Measurements from ENCODE around the gene KCNS1.

DNA sequence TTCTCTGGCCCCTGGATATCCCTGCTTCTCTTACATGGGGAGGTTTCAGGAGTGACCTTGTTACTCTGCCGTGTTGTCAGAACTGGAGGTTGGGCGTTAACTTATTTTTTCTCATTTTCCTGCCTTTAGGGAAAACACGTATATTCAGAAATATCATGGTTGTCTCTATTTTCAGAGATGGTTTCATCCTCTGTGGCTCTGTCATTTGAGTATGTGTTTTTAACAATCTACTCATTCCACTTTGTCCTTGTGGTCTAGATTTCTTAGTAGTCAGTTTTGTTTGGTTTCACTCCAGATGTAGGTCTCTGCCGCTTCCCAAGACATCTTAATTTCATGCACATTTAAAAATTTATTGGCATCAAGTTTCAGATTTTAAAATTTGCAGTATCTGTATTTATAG lies 45.9 kb downstream of the KCNS1 start:
- TF ChIP-seq, protein P1, sequence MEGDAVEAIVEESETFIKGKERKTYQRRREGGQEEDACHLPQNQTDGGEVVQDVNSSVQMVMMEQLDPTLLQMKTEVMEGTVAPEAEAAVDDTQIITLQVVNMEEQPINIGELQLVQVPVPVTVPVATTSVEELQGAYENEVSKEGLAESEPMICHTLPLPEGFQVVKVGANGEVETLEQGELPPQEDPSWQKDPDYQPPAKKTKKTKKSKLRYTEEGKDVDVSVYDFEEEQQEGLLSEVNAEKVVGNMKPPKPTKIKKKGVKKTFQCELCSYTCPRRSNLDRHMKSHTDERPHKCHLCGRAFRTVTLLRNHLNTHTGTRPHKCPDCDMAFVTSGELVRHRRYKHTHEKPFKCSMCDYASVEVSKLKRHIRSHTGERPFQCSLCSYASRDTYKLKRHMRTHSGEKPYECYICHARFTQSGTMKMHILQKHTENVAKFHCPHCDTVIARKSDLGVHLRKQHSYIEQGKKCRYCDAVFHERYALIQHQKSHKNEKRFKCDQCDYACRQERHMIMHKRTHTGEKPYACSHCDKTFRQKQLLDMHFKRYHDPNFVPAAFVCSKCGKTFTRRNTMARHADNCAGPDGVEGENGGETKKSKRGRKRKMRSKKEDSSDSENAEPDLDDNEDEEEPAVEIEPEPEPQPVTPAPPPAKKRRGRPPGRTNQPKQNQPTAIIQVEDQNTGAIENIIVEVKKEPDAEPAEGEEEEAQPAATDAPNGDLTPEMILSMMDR (conservative IDR thresholded peaks at IDR 0.05; ENCODE audit: low read depth in 2 of 2) = no peak
- TF ChIP-seq EZH2 (IDR thresholded peaks at IDR 0.05; ENCODE audit: low read depth, unreplicated experiment) (no peak), EZH2phosphoT487 (IDR thresholded peaks at IDR 0.05; ENCODE audit: unreplicated experiment) (no peak), POLR2AphosphoS5 (IDR thresholded peaks at IDR 0.05; ENCODE audit: low read depth) (no peak), NANOG (IDR thresholded peaks at IDR 0.05; ENCODE audit: borderline replicate concordance) (no peak), ZNF331 (CRISPR knock-in tag; IDR thresholded peaks at IDR 0.05; ENCODE audit: low read depth) (no peak), JUNB (IDR thresholded peaks at IDR 0.05; ENCODE audit: unreplicated experiment) (no peak), CREB1 (CRISPR knock-in tag; IDR thresholded peaks at IDR 0.05; ENCODE audit: low read depth) (no peak), STAT1 (IDR thresholded peaks at IDR 0.05; ENCODE audit: unreplicated experiment) (no peak), ZNF114 (CRISPR knock-in tag; IDR thresholded peaks at IDR 0.05) (no peak)
- TF ChIP-seq, protein P2, sequence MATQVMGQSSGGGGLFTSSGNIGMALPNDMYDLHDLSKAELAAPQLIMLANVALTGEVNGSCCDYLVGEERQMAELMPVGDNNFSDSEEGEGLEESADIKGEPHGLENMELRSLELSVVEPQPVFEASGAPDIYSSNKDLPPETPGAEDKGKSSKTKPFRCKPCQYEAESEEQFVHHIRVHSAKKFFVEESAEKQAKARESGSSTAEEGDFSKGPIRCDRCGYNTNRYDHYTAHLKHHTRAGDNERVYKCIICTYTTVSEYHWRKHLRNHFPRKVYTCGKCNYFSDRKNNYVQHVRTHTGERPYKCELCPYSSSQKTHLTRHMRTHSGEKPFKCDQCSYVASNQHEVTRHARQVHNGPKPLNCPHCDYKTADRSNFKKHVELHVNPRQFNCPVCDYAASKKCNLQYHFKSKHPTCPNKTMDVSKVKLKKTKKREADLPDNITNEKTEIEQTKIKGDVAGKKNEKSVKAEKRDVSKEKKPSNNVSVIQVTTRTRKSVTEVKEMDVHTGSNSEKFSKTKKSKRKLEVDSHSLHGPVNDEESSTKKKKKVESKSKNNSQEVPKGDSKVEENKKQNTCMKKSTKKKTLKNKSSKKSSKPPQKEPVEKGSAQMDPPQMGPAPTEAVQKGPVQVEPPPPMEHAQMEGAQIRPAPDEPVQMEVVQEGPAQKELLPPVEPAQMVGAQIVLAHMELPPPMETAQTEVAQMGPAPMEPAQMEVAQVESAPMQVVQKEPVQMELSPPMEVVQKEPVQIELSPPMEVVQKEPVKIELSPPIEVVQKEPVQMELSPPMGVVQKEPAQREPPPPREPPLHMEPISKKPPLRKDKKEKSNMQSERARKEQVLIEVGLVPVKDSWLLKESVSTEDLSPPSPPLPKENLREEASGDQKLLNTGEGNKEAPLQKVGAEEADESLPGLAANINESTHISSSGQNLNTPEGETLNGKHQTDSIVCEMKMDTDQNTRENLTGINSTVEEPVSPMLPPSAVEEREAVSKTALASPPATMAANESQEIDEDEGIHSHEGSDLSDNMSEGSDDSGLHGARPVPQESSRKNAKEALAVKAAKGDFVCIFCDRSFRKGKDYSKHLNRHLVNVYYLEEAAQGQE (IDR thresholded peaks at IDR 0.05; ENCODE audit: unreplicated experiment) = no peak
- TF ChIP-seq, protein P3, sequence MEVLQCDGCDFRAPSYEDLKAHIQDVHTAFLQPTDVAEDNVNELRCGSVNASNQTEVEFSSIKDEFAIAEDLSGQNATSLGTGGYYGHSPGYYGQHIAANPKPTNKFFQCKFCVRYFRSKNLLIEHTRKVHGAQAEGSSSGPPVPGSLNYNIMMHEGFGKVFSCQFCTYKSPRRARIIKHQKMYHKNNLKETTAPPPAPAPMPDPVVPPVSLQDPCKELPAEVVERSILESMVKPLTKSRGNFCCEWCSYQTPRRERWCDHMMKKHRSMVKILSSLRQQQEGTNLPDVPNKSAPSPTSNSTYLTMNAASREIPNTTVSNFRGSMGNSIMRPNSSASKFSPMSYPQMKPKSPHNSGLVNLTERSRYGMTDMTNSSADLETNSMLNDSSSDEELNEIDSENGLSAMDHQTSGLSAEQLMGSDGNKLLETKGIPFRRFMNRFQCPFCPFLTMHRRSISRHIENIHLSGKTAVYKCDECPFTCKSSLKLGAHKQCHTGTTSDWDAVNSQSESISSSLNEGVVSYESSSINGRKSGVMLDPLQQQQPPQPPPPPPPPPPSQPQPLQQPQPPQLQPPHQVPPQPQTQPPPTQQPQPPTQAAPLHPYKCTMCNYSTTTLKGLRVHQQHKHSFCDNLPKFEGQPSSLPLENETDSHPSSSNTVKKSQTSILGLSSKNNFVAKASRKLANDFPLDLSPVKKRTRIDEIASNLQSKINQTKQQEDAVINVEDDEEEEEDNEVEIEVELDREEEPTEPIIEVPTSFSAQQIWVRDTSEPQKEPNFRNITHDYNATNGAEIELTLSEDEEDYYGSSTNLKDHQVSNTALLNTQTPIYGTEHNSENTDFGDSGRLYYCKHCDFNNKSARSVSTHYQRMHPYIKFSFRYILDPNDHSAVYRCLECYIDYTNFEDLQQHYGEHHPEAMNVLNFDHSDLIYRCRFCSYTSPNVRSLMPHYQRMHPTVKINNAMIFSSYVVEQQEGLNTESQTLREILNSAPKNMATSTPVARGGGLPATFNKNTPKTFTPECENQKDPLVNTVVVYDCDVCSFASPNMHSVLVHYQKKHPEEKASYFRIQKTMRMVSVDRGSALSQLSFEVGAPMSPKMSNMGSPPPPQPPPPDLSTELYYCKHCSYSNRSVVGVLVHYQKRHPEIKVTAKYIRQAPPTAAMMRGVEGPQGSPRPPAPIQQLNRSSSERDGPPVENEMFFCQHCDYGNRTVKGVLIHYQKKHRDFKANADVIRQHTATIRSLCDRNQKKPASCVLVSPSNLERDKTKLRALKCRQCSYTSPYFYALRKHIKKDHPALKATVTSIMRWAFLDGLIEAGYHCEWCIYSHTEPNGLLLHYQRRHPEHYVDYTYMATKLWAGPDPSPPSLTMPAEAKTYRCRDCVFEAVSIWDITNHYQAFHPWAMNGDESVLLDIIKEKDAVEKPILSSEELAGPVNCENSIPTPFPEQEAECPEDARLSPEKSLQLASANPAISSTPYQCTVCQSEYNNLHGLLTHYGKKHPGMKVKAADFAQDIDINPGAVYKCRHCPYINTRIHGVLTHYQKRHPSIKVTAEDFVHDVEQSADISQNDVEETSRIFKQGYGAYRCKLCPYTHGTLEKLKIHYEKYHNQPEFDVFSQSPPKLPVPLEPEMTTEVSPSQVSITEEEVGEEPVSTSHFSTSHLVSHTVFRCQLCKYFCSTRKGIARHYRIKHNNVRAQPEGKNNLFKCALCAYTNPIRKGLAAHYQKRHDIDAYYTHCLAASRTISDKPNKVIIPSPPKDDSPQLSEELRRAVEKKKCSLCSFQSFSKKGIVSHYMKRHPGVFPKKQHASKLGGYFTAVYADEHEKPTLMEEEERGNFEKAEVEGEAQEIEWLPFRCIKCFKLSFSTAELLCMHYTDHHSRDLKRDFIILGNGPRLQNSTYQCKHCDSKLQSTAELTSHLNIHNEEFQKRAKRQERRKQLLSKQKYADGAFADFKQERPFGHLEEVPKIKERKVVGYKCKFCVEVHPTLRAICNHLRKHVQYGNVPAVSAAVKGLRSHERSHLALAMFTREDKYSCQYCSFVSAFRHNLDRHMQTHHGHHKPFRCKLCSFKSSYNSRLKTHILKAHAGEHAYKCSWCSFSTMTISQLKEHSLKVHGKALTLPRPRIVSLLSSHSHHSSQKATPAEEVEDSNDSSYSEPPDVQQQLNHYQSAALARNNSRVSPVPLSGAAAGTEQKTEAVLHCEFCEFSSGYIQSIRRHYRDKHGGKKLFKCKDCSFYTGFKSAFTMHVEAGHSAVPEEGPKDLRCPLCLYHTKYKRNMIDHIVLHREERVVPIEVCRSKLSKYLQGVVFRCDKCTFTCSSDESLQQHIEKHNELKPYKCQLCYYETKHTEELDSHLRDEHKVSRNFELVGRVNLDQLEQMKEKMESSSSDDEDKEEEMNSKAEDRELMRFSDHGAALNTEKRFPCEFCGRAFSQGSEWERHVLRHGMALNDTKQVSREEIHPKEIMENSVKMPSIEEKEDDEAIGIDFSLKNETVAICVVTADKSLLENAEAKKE (CRISPR knock-in tag; IDR thresholded peaks at IDR 0.05) = no peak

Measured in GM23338 (cell line).